ENCODE data around the gene FBXO30.

Gene FBXO30

DNA sequence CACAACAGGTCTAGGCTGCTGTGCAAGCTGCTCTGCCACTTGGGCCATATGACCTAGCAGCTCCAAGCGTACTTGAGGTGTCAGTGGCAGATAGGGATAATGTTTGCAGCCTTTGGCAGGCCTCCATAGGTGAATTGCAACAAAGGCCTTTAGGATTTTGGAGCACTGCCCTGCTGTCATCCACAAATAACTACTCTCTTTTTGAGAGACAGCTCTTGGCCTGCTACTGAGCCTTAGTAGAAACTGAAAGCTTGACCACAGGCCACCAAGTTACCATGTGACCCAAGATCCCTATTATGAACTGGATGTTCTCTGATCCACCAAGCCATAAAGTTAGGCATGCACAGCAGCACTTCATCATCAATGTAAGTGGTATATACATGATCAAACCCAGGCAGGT, 29.9 kb downstream of the FBXO30 start:
- no peak for TF ChIP-seq SP1 (IDR thresholded peaks at IDR 0.05)
- no peak for TF ChIP-seq BHLHE40 (IDR thresholded peaks at IDR 0.05; ENCODE audit: borderline replicate concordance)
- no peak for TF ChIP-seq SUZ12 (IDR thresholded peaks at IDR 0.05)
- TF ChIP-seq FOXM1 (IDR thresholded peaks at IDR 0.05; ENCODE audit: borderline replicate concordance) = no peak
- TF ChIP-seq ZNF384 (IDR thresholded peaks at IDR 0.05) = no peak
- CTCF ChIA-PET = no interaction called here
- DNase-seq (ENCODE audit: extremely low spot score) = no peak
- POLR2A ChIA-PET = no interaction called here

DNA sequence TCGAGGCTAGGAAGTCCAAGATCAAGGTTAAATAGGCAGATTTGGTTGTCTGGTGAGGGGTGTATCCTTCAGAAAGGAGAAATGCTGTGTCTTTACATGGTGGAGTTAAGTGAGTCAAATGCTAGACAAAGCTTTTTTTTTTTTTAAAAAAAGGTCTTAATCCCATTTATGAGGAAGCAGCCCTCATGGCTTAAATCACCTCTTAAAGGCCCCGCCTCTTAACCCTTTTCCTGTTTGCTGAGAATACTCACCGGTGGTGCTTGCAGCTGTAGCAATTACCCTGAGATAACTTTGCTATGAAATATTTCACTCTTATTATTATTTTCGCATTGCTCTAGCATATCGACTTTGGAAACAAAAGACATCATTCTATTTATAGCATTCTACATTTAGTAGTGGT, 30.8 kb downstream of the FBXO30 start:
- ChIA-PET POLR2A (no interaction called here), CTCF (interaction anchor here (0.5 kb wide), 1 partner anchor 1458 kb away, joined by 3 read pairs; no protein-coding TSS in a partner anchor)
- no peak for TF ChIP-seq ARNT (IDR thresholded peaks at IDR 0.05)
- TF ChIP-seq SUZ12 (IDR thresholded peaks at IDR 0.05) = no peak
- TF ChIP-seq L3MBTL2 (conservative IDR thresholded peaks at IDR 0.05) = no peak
- TF ChIP-seq FOXK2 (IDR thresholded peaks at IDR 0.05) = no peak
- no peak for TF ChIP-seq SP1 (IDR thresholded peaks at IDR 0.05)
- no peak for TF ChIP-seq HDGF (IDR thresholded peaks at IDR 0.05; ENCODE audit: borderline replicate concordance)
- no peak for TF ChIP-seq ZNF384 (IDR thresholded peaks at IDR 0.05)
- TF ChIP-seq, protein P1, sequence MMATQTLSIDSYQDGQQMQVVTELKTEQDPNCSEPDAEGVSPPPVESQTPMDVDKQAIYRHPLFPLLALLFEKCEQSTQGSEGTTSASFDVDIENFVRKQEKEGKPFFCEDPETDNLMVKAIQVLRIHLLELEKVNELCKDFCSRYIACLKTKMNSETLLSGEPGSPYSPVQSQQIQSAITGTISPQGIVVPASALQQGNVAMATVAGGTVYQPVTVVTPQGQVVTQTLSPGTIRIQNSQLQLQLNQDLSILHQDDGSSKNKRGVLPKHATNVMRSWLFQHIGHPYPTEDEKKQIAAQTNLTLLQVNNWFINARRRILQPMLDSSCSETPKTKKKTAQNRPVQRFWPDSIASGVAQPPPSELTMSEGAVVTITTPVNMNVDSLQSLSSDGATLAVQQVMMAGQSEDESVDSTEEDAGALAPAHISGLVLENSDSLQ (IDR thresholded peaks at IDR 0.05) = no peak
- no peak for TF ChIP-seq TARDBP (IDR thresholded peaks at IDR 0.05)
- no peak for TF ChIP-seq BHLHE40 (IDR thresholded peaks at IDR 0.05; ENCODE audit: borderline replicate concordance)
- TF ChIP-seq CTBP1 (IDR thresholded peaks at IDR 0.05; ENCODE audit: borderline replicate concordance) = no peak
- TF ChIP-seq ELF4 (IDR thresholded peaks at IDR 0.05) = no peak
- TF ChIP-seq NFRKB (IDR thresholded peaks at IDR 0.05) = no peak
- no peak for DNase-seq (ENCODE audit: extremely low spot score)

DNA sequence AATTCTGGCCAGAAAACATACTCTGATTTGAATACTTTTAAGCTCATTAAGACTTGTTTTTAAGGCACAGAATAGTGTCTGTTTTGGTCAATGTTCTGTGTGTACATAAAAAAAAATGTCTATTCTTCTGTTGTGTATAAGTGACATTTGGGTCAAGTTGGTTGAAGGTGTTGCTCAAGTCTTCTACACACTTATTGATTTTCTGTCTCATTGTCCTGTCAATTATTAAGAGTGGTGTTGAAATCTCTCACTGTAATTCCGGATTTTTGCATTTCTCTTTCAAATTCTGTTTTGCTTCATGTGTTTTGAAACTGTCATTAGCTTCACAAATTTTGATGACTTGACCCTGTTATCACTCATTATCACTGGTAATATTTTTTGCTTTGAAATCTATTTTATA, 41.7 kb downstream of the FBXO30 start:
- CTCF ChIA-PET = no interaction called here
- TF ChIP-seq BHLHE40 (IDR thresholded peaks at IDR 0.05; ENCODE audit: borderline replicate concordance) (no peak), SP1 (IDR thresholded peaks at IDR 0.05) (no peak), L3MBTL2 (conservative IDR thresholded peaks at IDR 0.05) (no peak), HDGF (IDR thresholded peaks at IDR 0.05; ENCODE audit: borderline replicate concordance) (no peak), CTBP1 (IDR thresholded peaks at IDR 0.05; ENCODE audit: borderline replicate concordance) (no peak), FOXM1 (IDR thresholded peaks at IDR 0.05; ENCODE audit: borderline replicate concordance) (no peak), LEF1 (IDR thresholded peaks at IDR 0.05; ENCODE audit: borderline replicate concordance) (no peak), FOXA1 (IDR thresholded peaks at IDR 0.05) (no peak), ELF4 (IDR thresholded peaks at IDR 0.05) (no peak), ZNF384 (IDR thresholded peaks at IDR 0.05) (no peak), TARDBP (IDR thresholded peaks at IDR 0.05) (no peak), NFRKB (IDR thresholded peaks at IDR 0.05) (no peak), ARNT (IDR thresholded peaks at IDR 0.05) (no peak), FOXK2 (IDR thresholded peaks at IDR 0.05) (no peak), SUZ12 (IDR thresholded peaks at IDR 0.05) (no peak)
- TF ChIP-seq, protein P1 (IDR thresholded peaks at IDR 0.05) = no peak
- POLR2A ChIA-PET = no interaction called here
- DNase-seq (ENCODE audit: extremely low spot score) = no peak

DNA sequence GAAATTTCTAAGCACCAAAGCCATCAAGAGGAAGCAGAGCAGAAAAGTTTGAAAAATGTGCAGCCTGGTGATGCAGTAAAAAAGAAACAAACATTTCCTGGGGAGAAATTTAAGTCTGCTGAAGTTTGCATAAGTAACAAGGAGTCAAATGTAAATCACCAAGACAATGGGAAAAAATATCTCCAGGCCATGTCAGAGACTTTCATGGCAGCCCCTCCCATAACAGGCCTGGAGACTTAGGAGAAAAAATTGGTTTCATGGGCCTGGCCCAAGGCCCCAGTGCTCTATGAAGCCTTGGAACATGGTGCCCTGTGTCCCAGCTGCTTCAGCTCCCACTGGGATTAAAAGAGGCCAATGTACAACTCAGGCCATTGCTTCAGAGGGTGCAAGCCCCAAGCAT, 49.1 kb downstream of the FBXO30 start:
- DNase-seq (ENCODE audit: extremely low spot score) = no peak
- POLR2A ChIA-PET = no interaction called here
- CTCF ChIA-PET = no interaction called here
- TF ChIP-seq NFRKB (IDR thresholded peaks at IDR 0.05) = no peak
- TF ChIP-seq ZNF384 (IDR thresholded peaks at IDR 0.05) = no peak
- no peak for TF ChIP-seq ELF4 (IDR thresholded peaks at IDR 0.05)
- TF ChIP-seq, protein P1 (IDR thresholded peaks at IDR 0.05) = no peak
- TF ChIP-seq L3MBTL2 (conservative IDR thresholded peaks at IDR 0.05) = no peak

DNA sequence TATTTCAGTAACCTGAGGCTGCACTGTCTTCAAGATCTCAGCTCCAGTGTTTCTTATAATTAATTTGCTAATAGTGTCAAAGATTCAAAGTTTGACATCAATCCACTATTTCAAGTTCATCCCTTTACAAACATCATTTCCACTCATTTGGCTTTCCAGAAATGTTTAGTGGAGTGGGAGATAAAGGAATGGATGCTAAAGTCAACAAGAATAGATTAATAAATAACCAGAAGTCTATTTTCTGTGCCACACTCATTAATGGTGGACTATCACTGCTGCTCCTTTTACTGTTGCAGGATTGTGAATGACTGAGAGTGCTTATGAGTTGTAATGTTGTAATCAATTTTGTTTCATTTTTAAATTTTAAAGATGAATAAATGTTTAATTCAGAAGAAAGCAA, 50.9 kb downstream of the FBXO30 start:
- ChIA-PET CTCF (no interaction called here), POLR2A (no interaction called here)
- TF ChIP-seq FOXA1 (IDR thresholded peaks at IDR 0.05) (no peak), LEF1 (IDR thresholded peaks at IDR 0.05; ENCODE audit: borderline replicate concordance) (no peak), HDGF (IDR thresholded peaks at IDR 0.05; ENCODE audit: borderline replicate concordance) (no peak), ZNF384 (IDR thresholded peaks at IDR 0.05) (no peak), FOXK2 (IDR thresholded peaks at IDR 0.05) (no peak), NFRKB (IDR thresholded peaks at IDR 0.05) (no peak), SUZ12 (IDR thresholded peaks at IDR 0.05) (no peak), TARDBP (IDR thresholded peaks at IDR 0.05) (no peak), ELF4 (IDR thresholded peaks at IDR 0.05) (no peak), BHLHE40 (IDR thresholded peaks at IDR 0.05; ENCODE audit: borderline replicate concordance) (no peak), CTBP1 (IDR thresholded peaks at IDR 0.05; ENCODE audit: borderline replicate concordance) (no peak), FOXM1 (IDR thresholded peaks at IDR 0.05; ENCODE audit: borderline replicate concordance) (no peak), ARNT (IDR thresholded peaks at IDR 0.05) (no peak), L3MBTL2 (conservative IDR thresholded peaks at IDR 0.05) (no peak), SP1 (IDR thresholded peaks at IDR 0.05) (no peak)
- TF ChIP-seq, protein P1 (IDR thresholded peaks at IDR 0.05) = no peak
- no peak for DNase-seq (ENCODE audit: extremely low spot score)

DNA sequence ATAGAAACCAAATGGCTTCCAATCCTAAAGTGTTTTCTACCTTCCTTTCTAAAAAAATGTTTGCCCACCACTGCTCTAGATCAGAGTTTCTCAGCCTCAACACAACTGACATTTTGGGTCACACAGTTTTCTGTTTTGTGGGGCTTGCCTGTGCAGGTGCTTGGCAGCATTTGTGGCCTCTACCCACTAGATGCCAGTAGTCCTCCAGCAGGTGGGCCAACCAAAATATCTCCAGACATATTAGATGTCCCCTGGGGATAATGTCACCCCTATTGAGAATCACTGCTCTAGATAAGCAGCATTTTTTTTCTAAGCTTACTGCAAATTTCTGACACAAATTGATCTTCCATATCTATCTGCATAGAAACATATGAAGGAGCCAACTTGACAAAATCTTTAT, 53.0 kb downstream of the FBXO30 start:
- ChIA-PET POLR2A (no interaction called here), CTCF (no interaction called here)
- no peak for TF ChIP-seq ELF4 (IDR thresholded peaks at IDR 0.05)
- TF ChIP-seq SUZ12 (IDR thresholded peaks at IDR 0.05) = no peak
- TF ChIP-seq, protein P1 (IDR thresholded peaks at IDR 0.05) = no peak
- no peak for TF ChIP-seq CTBP1 (IDR thresholded peaks at IDR 0.05; ENCODE audit: borderline replicate concordance)
- no peak for TF ChIP-seq FOXA1 (IDR thresholded peaks at IDR 0.05)
- no peak for TF ChIP-seq TARDBP (IDR thresholded peaks at IDR 0.05)
- no peak for TF ChIP-seq BHLHE40 (IDR thresholded peaks at IDR 0.05; ENCODE audit: borderline replicate concordance)
- no peak for TF ChIP-seq ZNF384 (IDR thresholded peaks at IDR 0.05)
- no peak for TF ChIP-seq FOXM1 (IDR thresholded peaks at IDR 0.05; ENCODE audit: borderline replicate concordance)
- DNase-seq (ENCODE audit: extremely low spot score) = no peak

Data from HEK293T (cell line).